Ramos (cell line): Measurements from ENCODE around the gene ENDOV.

Experiments
- in situ Hi-C: fragments of 300-500 bp; cut with MboI; formaldehyde crosslinking; loops from one replicate; pipeline ENCODE4 v1.14.3; 2022; ENCODE audit warnings: low sequenced_read_pairs; ENCODE audit not compliant: unreplicated experiment

Gene ENDOV

DNA sequence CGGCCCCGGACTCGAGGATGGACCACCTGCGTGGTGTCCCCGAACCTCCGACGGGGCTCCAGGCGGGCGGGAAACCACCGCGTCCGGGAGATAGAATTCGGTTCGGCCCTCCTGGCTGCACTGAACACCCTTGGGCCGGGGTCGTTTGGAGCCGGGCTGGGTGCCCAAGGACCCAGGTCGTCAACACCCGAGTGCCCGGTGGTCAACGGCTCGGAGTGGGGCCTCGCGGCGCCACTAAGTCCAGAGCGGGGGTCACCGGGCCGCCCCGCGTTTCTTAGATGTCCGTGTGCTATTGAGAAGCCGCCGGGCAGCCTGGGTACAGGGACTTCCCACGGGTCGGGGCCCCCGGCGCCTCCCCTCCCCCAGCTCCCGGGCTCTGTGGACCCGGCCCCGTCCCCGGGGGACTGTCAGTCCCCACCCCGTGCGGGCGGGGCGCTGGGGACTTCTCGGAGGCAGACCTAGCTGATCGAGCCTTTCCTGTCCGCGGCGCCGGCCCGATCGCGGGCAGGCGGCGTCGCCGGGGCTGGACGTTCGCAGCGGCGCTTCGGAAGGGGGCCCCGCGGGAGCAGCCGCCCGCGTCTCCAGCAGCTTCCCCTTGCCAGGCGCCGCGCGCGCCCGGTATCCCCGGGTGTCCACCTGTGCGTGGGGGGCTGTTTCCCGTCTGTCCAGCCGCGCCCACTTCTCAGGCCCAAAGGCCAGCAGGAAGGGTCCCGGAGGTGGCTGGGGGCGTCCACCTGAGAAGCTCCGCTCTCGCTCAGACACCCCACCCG lies 62.1 kb downstream of the ENDOV start:
- in situ Hi-C loops: no loop called here

DNA sequence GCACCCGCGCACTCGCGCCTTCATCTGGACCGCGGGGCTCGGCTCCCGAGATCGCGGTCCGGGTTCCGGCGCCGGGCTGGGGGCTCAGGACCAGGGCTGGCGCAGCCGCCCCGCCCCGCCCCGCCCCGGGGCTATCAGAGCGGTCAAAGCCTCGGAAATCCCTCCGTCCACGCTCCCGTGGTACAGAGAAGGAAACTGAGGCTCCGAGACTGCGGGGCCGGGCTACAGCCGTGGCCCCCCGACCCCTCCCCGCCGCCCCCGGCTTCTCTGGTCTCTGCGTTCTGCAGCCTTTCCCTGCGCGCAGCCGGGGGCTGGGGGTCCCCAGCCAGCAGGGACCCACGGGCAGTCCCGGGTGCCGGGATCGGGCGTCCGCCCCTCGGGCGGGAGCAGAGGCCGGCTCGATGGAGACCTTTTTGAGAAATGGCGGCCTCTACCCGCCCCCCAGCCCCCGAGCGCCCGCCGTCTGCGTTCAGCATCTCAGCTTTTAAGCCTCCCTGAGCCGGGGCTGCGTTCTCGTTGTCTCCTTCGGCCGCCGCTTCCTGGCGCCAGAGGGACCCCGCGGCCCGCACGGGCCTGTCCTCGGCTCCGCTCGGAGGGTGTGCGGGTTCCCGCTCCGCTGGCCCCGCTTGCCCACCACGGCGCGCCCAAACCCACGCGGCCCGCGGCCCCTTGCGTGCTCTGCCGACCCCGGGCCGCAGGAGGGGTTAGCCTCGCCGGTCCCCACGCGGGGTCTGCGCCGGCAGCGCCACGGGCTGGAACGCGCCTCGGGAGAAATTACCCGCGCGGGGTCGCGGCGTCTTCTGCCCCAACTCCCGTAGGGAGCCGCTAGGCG lies 62.9 kb downstream of the ENDOV start:
- in situ Hi-C loops: no loop called here

DNA sequence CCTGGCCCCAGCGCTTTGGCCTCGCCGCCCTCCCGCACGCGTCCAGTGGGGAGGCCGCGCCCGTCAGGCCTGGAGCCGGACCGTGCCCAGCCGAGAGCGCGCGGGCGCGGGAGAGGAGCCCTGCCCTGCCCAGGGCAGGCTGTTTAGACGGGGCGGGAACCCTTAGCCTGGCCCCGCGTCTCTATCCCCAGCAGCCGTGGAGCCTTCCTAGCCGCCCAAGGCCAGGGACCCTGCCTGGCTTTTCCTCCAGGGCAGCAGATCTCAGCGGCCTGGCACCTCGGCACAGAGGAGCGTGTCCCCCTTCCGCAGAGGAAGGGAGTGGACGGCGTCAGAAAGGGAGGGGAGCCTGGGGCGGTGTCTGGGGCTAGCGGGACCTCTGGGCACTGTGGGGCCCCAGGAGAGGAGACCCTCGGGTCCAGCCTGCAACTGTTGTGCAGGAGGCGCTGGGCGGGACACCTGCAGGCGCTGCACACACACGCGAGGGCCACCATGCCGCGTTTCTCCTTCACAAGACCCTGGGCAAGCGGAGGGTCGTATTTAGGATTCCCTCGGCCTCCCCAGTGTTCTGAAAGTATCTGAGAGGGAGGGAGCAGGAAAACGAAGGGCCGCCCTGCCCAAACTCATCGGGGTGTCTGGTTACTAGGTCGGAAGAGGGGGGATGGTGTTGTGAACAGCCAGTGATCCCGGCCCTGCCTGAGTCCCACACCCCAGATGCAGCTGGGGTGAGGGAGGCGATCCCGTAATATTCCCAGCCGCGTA lies 63.7 kb downstream of the ENDOV start:
- in situ Hi-C loops: no loop called here

DNA sequence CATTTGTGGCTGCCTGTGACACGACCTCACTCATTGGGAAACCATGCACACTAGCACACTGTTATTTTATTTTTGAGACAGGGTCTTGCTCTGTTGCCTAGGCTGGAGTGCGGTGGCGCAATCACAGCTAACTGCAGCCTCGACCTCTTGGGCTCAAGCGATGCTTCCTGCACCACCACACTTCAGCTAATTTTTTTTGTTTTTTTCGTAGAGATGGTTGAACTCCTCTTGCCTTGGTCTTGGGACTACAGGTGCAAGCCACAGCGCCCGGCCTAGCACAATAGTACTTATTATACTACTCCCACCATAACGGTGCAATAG lies 64.2 kb downstream of the ENDOV start:
- in situ Hi-C loops: no loop called here

DNA sequence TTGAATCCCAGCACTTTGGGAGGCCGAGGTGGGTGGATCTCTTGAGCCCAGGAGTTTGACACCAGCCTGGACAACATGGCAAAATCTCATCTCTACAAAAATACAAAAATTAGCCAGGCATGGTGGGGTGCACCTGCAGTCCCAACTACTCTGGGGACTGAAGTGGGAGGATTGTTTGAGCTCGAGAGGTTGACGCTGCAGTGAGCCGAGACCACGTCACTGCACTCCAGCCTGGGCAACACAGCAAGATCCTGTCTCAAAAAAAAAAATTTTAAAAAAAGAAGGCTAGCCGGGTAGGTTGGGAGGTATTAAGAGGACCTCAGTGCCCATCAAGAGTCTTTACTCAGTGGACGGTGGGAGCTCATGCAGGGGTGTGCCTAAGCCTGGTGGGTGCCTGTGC lies 65.3 kb downstream of the ENDOV start:
- in situ Hi-C loops: no loop called here

DNA sequence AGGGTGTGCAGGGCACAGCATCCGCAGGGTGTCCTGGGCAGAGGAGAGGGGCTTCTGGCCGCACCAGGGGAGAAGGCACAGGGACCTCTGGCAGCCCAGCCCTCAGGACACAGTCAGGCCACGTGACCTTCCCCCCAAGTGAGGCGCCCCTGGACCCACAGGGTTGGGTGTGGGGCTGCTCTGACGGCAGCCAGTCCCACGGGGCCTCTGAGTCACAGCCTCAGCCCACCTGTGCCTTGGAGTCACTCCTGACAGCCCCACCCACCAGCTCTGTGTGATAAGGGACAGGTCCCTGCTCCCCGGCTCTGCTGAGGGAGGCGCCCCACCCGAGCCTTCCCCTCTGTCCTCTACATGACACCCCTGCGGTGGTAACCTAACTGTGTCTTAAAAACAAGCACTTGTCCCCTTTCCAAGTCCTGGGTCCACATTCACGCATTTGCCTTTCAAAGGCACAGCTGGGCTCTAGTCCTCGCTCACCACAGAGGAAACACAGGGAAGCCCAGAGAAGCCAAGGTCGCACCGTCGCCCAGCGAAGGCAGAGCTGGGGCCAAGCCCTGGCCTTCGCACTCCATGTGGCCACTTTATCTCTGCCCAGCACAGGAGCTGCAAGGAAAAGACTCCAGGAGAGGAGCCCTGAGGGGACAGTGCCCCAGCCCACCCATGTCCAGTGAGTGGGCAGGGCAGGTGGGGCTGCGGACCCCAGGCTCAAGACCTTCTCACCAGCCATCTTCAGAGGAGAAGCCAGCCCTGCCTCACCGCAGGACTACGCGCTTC lies 66.5 kb downstream of the ENDOV start:
- in situ Hi-C loops: no loop called here

DNA sequence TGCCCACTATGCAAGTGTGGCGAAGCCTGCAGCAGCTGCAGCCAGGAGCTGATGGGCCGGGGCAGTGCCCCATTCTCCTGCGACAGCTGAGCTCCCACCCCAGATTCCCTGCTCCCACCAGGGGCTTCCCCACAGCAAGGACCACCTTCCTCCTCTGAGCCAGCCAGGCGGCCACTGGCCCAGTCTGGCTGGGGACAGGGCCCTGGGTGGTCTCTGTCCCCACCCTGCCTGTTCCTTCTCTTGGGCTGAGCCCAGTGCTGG lies 67.0 kb downstream of the ENDOV start:
- in situ Hi-C loops: no loop called here

DNA sequence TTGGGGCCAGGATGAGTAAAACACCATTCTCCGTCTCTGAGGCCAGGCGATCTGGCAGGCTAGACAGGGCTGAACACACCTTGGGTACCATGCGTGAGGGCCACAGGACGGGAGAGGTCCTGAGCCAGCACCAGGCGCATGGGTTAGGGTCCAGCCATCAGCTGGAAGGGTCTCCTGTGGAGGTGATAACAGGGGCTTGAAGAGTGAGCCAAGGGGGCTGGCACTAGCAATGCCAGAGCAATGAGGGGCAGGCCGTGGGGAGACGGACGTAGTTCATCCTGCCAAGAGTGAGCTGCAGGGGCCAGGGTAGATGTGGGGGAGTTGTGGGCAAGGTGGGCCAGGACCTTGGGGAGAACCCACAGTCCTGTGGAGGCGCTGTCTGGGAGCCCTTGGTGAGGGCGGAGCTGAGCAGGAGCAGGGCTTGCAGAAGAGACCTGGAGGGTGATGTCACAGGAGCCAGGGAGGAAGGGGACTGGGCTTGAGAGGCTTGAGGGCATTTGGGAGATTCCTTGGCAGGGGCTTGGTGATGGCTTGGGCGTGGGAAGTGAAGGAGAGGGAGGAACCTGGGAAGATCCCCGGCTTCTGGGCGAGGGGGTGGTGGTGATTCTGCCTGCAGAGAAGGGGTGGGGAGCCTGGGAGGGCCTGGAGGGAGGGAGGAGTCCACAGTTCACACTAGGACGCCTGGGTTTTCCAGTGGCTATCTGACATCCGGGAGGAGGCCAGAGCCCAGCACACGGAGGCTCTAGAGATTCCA lies 67.8 kb downstream of the ENDOV start:
- in situ Hi-C loops: no loop called here

DNA sequence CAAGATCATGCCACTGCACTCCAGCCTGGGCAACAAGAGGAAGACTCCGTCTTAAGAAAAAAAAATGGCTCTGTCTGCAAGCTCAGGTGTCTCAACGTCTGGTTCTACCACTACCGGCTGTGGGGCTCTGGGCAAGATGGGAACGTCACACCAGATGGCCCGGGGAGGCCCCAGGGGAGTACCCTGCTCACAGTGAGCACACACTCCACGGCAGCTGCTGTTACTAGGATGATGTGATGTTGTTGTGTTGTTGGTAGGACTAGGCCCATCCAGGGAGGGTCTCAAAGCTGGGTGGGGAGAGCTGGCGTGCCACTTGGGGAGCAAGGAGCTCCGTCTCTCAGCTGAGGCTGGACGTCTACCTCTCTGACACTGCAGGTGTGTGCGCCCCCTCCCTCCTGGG lies 70.9 kb downstream of the ENDOV start:
- in situ Hi-C loops: no loop called here

DNA sequence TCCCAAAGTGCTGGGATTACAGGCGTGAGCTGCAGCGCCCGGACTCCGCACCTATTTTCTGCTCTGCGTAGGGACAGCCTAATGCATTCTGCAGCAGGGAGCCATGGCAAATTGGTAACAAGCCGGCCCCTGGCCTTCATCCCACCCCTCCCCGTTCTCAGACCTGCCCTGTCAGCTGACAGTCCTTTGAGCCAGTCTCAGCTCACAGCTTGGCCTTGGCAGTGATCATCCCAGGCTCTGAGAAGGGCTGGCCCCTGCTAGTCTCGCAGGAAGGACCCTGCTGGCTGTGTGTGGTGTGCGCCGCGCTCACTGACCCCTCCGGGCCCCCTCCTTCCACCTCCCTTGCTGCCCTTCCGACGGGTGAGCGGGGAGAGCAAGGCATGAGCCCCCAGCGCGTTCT lies 71.7 kb downstream of the ENDOV start:
- in situ Hi-C loops: no loop called here

DNA sequence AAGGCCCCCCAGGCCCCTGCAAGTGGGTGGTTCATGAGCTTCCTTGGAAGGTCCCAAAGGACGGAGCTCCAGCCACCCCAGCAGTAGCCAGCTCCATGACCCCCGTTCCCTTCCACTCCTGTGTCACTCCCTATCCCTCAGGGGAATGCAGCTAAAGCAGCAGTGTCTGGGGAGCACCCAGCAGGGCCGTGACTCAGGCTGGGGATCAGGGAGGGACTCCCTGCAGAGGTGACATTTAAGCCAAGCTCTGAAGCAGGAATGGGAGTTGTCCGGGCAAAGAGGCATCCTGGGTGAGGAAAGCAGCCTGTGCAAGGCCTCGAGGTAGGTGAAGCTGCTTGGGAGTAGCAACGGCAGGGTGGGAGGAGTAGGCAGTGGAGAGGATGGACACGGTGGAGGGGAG lies 72.5 kb downstream of the ENDOV start:
- in situ Hi-C loops: no loop called here
